B cell (primary cell): ENCODE measurements around the gene PRDM2. TPM values are rescaled to one million over a fixed set of nuclear protein-coding genes. Genes with fewer than 3 reads are reported as not detected.

Experiments
- ATAC-seq: fragments of 200-7000 bp; cut with Tn5 transposase; one replicate; pipeline ENCODE4 v1.10.0; 2021; ENCODE audit warnings: low read depth, mild to moderate bottlenecking, moderate number of reproducible peaks, moderate library complexity
- CTCF ChIA-PET: fragments of 350-600 bp; sonication (Branson Sonifier 250); formaldehyde crosslinking; loops from one replicate; lab custom pipeline; 2021; ENCODE audit warnings: antibody characterized with exemption, inconsistent platforms; lab: Charles Lee
- POLR2A ChIA-PET: fragments of 350-600 bp; sonication (Branson Sonifier 250); formaldehyde crosslinking; loops from one replicate; lab custom pipeline; 2021; ENCODE audit warnings: antibody characterized with exemption; lab: Charles Lee
- DNase-seq: peaks from one replicate; pipeline ENCODE4 v3.0.0; 2013
- H2AFZ ChIP-seq: 2 replicates; pipeline ENCODE4 v1.6.1; 2012; ENCODE audit warnings: mild to moderate bottlenecking, low read depth, low read length; ENCODE audit not compliant: insufficient read depth, poor library complexity, severe bottlenecking
- H3K27ac ChIP-seq, 2 donors: 1 replicate in 1 of 2; 2 replicates in 1 of 2; pipeline ENCODE4 v1.5.1; 2012 to 2013; ENCODE audit warnings: low read length in 2 of 2, mild to moderate bottlenecking in 2 of 2, moderate library complexity in 1 of 2
- H3K27me3 ChIP-seq, 4 experiments: fragments of 200-600 bp in 1 of 4; sonication (generic) in 1 of 4; replicated peaks in 1 of 4; 1 replicate in 2 of 4; 2 replicates in 2 of 4; pipeline versions ENCODE4 v1.6.1 to v1.7.0; 2013 to 2016; ENCODE audit warnings: low read length in 3 of 4, mild to moderate bottlenecking in 2 of 4, mixed read lengths in 1 of 4, moderate library complexity in 1 of 4; ENCODE audit not compliant: insufficient read depth in 4 of 4, control insufficient read depth in 3 of 4; ENCODE audit errors: control extremely low read depth in 1 of 4
- H3K36me3 ChIP-seq, 2 experiments: replicated peaks in 1 of 2; 1 replicate in 1 of 2; 2 replicates in 1 of 2; pipeline versions ENCODE4 v1.6.1 to v1.7.1; 2013; ENCODE audit warnings: low read length in 1 of 2; ENCODE audit not compliant: insufficient read depth in 2 of 2, control insufficient read depth in 1 of 2; ENCODE audit errors: control extremely low read depth in 1 of 2, extremely low read depth in 1 of 2
- H3K4me1 ChIP-seq, 2 donors: fragments of 200-600 bp in 1 of 2; sonication (generic) in 1 of 2; 1 replicate in 1 of 2; 2 replicates in 1 of 2; pipeline versions ENCODE4 v1.5.1 to v1.6.1; 2013 to 2017; ENCODE audit warnings: low read length in 2 of 2; ENCODE audit not compliant: control insufficient read depth in 2 of 2, insufficient read depth in 2 of 2
- H3K4me2 ChIP-seq: replicated peaks from 2 replicates; pipeline ENCODE3; 2012; ENCODE audit warnings: mild to moderate bottlenecking, low read depth, low read length; ENCODE audit not compliant: poor library complexity, severe bottlenecking
- H3K4me3 ChIP-seq, 5 experiments: fragments of 200-600 bp in 1 of 5; sonication (generic) in 1 of 5; 1 replicate in 3 of 5; 2 replicates in 2 of 5; pipeline versions ENCODE4 v1.5.1 to v1.7.0; 2011 to 2016; ENCODE audit warnings: low read length in 4 of 5, mild to moderate bottlenecking in 4 of 5, low read depth in 2 of 5, control low read depth in 1 of 5, moderate library complexity in 1 of 5; ENCODE audit not compliant: insufficient read depth in 1 of 5; ENCODE audit errors: control extremely low read depth in 1 of 5, extremely low read depth in 1 of 5
- H3K79me2 ChIP-seq: fragments of 200-600 bp; sonication (generic); one replicate; pipeline ENCODE4 v1.6.0; 2016; ENCODE audit warnings: low read length; ENCODE audit not compliant: control insufficient read depth, insufficient read depth
- H3K9ac ChIP-seq: fragments of 200-600 bp; sonication (generic); 2 replicates; pipeline ENCODE4 v1.6.1; 2017; ENCODE audit warnings: mild to moderate bottlenecking, low read length, moderate library complexity
- H3K9me3 ChIP-seq, 3 donors: one replicate each; pipeline versions ENCODE4 v1.6.1 to v1.7.1; 2013; ENCODE audit warnings: low read length in 2 of 3; ENCODE audit not compliant: control insufficient read depth in 2 of 3, insufficient read depth in 1 of 3; ENCODE audit errors: control extremely low read depth in 1 of 3
- H4K20me1 ChIP-seq: 2 replicates; pipeline ENCODE4 v1.6.0; 2012; ENCODE audit warnings: mild to moderate bottlenecking, low read length; ENCODE audit not compliant: insufficient read depth, control insufficient read depth, poor library complexity, severe bottlenecking
- H3K27ac Mint-ChIP-seq: one replicate; pipeline ENCODE4 v1.8.0; 2021; ENCODE audit warnings: mixed read lengths
- H3K27me3 Mint-ChIP-seq: one replicate; pipeline ENCODE4 v1.8.0; 2021; ENCODE audit warnings: mixed read lengths
- H3K4me1 Mint-ChIP-seq: one replicate; pipeline ENCODE4 v1.8.0; 2021; ENCODE audit warnings: mixed read lengths
- H3K4me3 Mint-ChIP-seq: one replicate; pipeline ENCODE4 v1.8.0; 2021; ENCODE audit warnings: mixed read lengths
- H3K9me3 Mint-ChIP-seq: one replicate; pipeline ENCODE4 v1.8.0; 2022; ENCODE audit warnings: mixed read lengths; ENCODE audit not compliant: insufficient read depth
- CTCF ChIP-seq: fragments of 200-600 bp; IDR thresholded peaks from one replicate; pipeline ENCODE4 v1.8.0; 2022; ENCODE audit warnings: antibody characterized with exemption, mild to moderate bottlenecking
- EZH2 ChIP-seq: IDR thresholded peaks from 2 replicates; pipeline ENCODE4 v1.6.1; 2012; ENCODE audit warnings: borderline replicate concordance, low read depth, mild to moderate bottlenecking, moderate library complexity, low read length; ENCODE audit not compliant: insufficient read depth, poor library complexity, severe bottlenecking
- WGBS: methylation state at CpG from one replicate; pipeline ENCODE4 v1.1.5; 2013; ENCODE audit warnings: missing lambda C conversion rate; ENCODE audit not compliant: insufficient coverage; 5-methylcytosine and 5-hydroxymethylcytosine counted together
- intact Hi-C: fragments of 100-400 bp; cut with micrococcal nuclease; formaldehyde crosslinking; loops from one replicate; pipeline ENCODE4 v1.10.0; 2022
- polyA plus RNA-seq: library from polyadenylated mRNA; depleted of rRNA; stranded (reverse); fragments of >200 nt; gene quantifications from 2 replicates; pipeline ENCODE4 v1.2.3, GENCODE V29; 2012
- total RNA-seq, 2 donors: library from RNA; stranded (reverse); fragments of 120-200 nt in 1 of 2; gene quantifications; 1 replicate in 1 of 2; 2 replicates in 1 of 2; pipeline versions ENCODE4 v1.2.3 to v1.2.4, GENCODE V29; 2013 to 2022

PRDM2 gene
- total and polyA plus RNA-seq, 2 donors (not counting 1 experiment from before 2014, with no cell fraction given): 50.1 to 432 TPM

- intact Hi-C loops: loop anchor here (2.0 kb wide), 1 partner anchor 101 kb away; no protein-coding TSS in a partner anchor
- ATAC-seq: no peak
- Mint-ChIP-seq H3K27me3 (peaks cover 3% of the 10 kb centered on the region), H3K4me1 (peaks cover 46% of the 10 kb centered on the region), H3K9me3 (peaks cover 3% of the 10 kb centered on the region), H3K4me3 (no peak overlapping the region), H3K27ac (no peak overlapping the region)
- Histone ChIP-seq H3K9me3 (peaks cover 0 to 12% (median 2%) of the 10 kb centered on the region in 3 donors), H3K4me1 (peaks cover 34 to 35% of the 10 kb centered on the region in 2 donors), H3K4me2 (no peak overlapping the region), H3K79me2 (peaks cover 12% of the 10 kb centered on the region), H4K20me1 (no peaks in the 10 kb centered on the region), H3K27ac (no peak overlapping the region), H2AFZ (no peak overlapping the region), H3K36me3 (no peaks in the 10 kb centered on the region), H3K4me3 (no peak overlapping the region), H3K27me3 (no peaks in the 10 kb centered on the region), H3K9ac (no peak overlapping the region)
- TF ChIP-seq EZH2 (no peak), CTCF (no peak)
- ChIA-PET POLR2A (no interaction called here), CTCF (interaction anchor here (0.7 to 13.6 kb wide), 11 partner anchors 8 to 296 kb away, joined by 3 to 265 read pairs (median 3); no protein-coding TSS in a partner anchor)
- DNase-seq: no peak
- 80% methylated on average over 1 of the region's 4 CpGs for WGBS
Observed at GRCh38 chr1:13663969-13664368, 36.0 kb upstream of the PRDM2 start.

GRCh38 chr1:13664451-13664850, 35.5 kb upstream of the PRDM2 start:
- H3K4me3 Mint-ChIP-seq: no peak overlapping the region
- peaks cover under 1% of the 10 kb centered on the region for H3K27me3 Mint-ChIP-seq
- H3K4me3 ChIP-seq: no peak overlapping the region
- H3K36me3 ChIP-seq: no peaks in the 10 kb centered on the region
- H4K20me1 ChIP-seq: no peaks in the 10 kb centered on the region
- no peak overlapping the region for H2AFZ ChIP-seq
- DNase-seq (peak; percentile 16), ATAC-seq (no peak)
- POLR2A ChIA-PET: no interaction called here
- no peak overlapping the region for H3K9ac ChIP-seq
- H3K79me2 ChIP-seq: peaks cover 12% of the 10 kb centered on the region
- no peak overlapping the region for H3K4me2 ChIP-seq
- WGBS: 89% methylated on average over 1 of the region's 1 CpG
- peaks cover 0 to 8% (median 2%) of the 10 kb centered on the region in 3 donors for H3K9me3 ChIP-seq
- H3K27me3 ChIP-seq: no peaks in the 10 kb centered on the region
- CTCF ChIA-PET: interaction anchor here (0.8 to 13.6 kb wide), 12 partner anchors 9 to 295 kb away, joined by 3 to 265 read pairs (median 10); no protein-coding TSS in a partner anchor
- H3K27ac ChIP-seq: no peak overlapping the region
- no peaks in the 10 kb centered on the region for H3K9me3 Mint-ChIP-seq
- TF ChIP-seq EZH2 (no peak), CTCF (no peak)
- H3K4me1 ChIP-seq: peaks cover 34 to 35% of the 10 kb centered on the region in 2 donors
- intact Hi-C loops: loop anchor here (2.0 kb wide), 1 partner anchor 100 kb away; no protein-coding TSS in a partner anchor
- no peak overlapping the region for H3K27ac Mint-ChIP-seq
- peaks cover 46% of the 10 kb centered on the region for H3K4me1 Mint-ChIP-seq
